Effector memory CD4-positive, alpha-beta T cell (primary cell): Measurements from ENCODE around the gene NCK2.

Experiments used
- DNase-seq, 3 donors: peaks; one replicate each; pipeline ENCODE4 v3.0.0-alpha.2; 2020
- H3K27ac ChIP-seq: 2 replicates; pipeline ENCODE4 v1.7.0; 2013; ENCODE audit warnings: mild to moderate bottlenecking, low read length, moderate library complexity; ENCODE audit not compliant: insufficient read depth, poor library complexity, severe bottlenecking
- H3K27me3 ChIP-seq: replicated peaks from 2 replicates; pipeline ENCODE4 v1.7.0; 2013; ENCODE audit warnings: mild to moderate bottlenecking, low read length; ENCODE audit not compliant: insufficient read depth, control insufficient read depth, poor library complexity, severe bottlenecking
- H3K36me3 ChIP-seq: 2 replicates; pipeline ENCODE4 v1.7.0; 2013; ENCODE audit warnings: mild to moderate bottlenecking, low read length, moderate library complexity; ENCODE audit not compliant: control insufficient read depth, insufficient read depth
- H3K4me1 ChIP-seq: 2 replicates; pipeline ENCODE4 v1.7.0; 2013; ENCODE audit warnings: low read length, mild to moderate bottlenecking; ENCODE audit not compliant: control insufficient read depth, insufficient read depth, poor library complexity, severe bottlenecking
- H3K4me3 ChIP-seq: 2 replicates; pipeline ENCODE4 v1.7.0; 2013; ENCODE audit warnings: low read length, low read depth, mild to moderate bottlenecking; ENCODE audit not compliant: insufficient read depth, poor library complexity, severe bottlenecking
- H3K9me3 ChIP-seq: 2 replicates; pipeline ENCODE4 v1.7.0; 2013; ENCODE audit warnings: mild to moderate bottlenecking, low read length, moderate library complexity; ENCODE audit not compliant: control insufficient read depth

Gene NCK2

GRCh38 chr2:105861200-105861599 is 116.5 kb downstream of the NCK2 start:
- DNase-seq: peak in 2 of 3 donors; percentile 17 to 20
- H3K36me3 ChIP-seq: peaks cover 10% of the 10 kb centered on the region
- no peak overlapping the region for H3K4me3 ChIP-seq
- peaks cover 68% of the 10 kb centered on the region for H3K4me1 ChIP-seq
- no peaks in the 10 kb centered on the region for H3K27me3 ChIP-seq
- H3K9me3 ChIP-seq: no peaks in the 10 kb centered on the region
- no peak overlapping the region for H3K27ac ChIP-seq

- Histone ChIP-seq H3K27me3 (no peaks in the 10 kb centered on the region), H3K4me1 (peaks cover 61% of the 10 kb centered on the region), H3K36me3 (peaks cover 10% of the 10 kb centered on the region), H3K4me3 (no peak overlapping the region), H3K9me3 (no peaks in the 10 kb centered on the region), H3K27ac (peak overlapping the region; percentile 59)
- no peak for DNase-seq
Observed at GRCh38 chr2:105862843-105863242, 118.1 kb downstream of the NCK2 start.

GRCh38 chr2:105864262-105864661 is 119.5 kb downstream of the NCK2 start:
- Histone ChIP-seq H3K27ac (peak overlapping the region; percentile 59), H3K4me3 (no peak overlapping the region), H3K4me1 (peaks cover 51% of the 10 kb centered on the region), H3K36me3 (peaks cover 11% of the 10 kb centered on the region), H3K27me3 (no peaks in the 10 kb centered on the region), H3K9me3 (no peaks in the 10 kb centered on the region)
- peak; percentile 20 to 32 (median 30) for DNase-seq

GRCh38 chr2:105865222-105865913 is 120.7 kb downstream of the NCK2 start:
- peaks cover 14% of the 10 kb centered on the region for H3K36me3 ChIP-seq
- H3K27me3 ChIP-seq: no peaks in the 10 kb centered on the region
- no peak overlapping the region for H3K4me3 ChIP-seq
- DNase-seq: no peak
- peak overlapping the region; percentile 59 for H3K27ac ChIP-seq
- no peaks in the 10 kb centered on the region for H3K9me3 ChIP-seq
- H3K4me1 ChIP-seq: peaks cover 51% of the 10 kb centered on the region

- Histone ChIP-seq H3K4me1 (peaks cover 43% of the 10 kb centered on the region), H3K27me3 (no peaks in the 10 kb centered on the region), H3K36me3 (peaks cover 14% of the 10 kb centered on the region), H3K9me3 (no peaks in the 10 kb centered on the region), H3K4me3 (no peak overlapping the region), H3K27ac (no peak overlapping the region)
- DNase-seq: no peak
Observed at GRCh38 chr2:105866216-105867185, 121.8 kb downstream of the NCK2 start.

GRCh38 chr2:105867587-105867986 is 122.9 kb downstream of the NCK2 start:
- H3K27ac ChIP-seq: no peak overlapping the region

GRCh38 chr2:105868060-105868459 is 123.3 kb downstream of the NCK2 start:
- DNase-seq: no peak
- peaks cover 57% of the 10 kb centered on the region for H3K4me1 ChIP-seq
- no peak overlapping the region for H3K4me3 ChIP-seq
- H3K27me3 ChIP-seq: no peaks in the 10 kb centered on the region
- peaks cover 9% of the 10 kb centered on the region for H3K36me3 ChIP-seq
- no peak overlapping the region for H3K27ac ChIP-seq
- H3K9me3 ChIP-seq: no peaks in the 10 kb centered on the region

More at GRCh38 chr2:105867587-105867986, 122.9 kb downstream of the NCK2 start:
- Histone ChIP-seq H3K27me3 (no peaks in the 10 kb centered on the region), H3K4me1 (peaks cover 54% of the 10 kb centered on the region), H3K36me3 (peaks cover 14% of the 10 kb centered on the region), H3K4me3 (no peak overlapping the region), H3K9me3 (no peaks in the 10 kb centered on the region)
- DNase-seq: no peak

- Histone ChIP-seq H3K27ac (no peak overlapping the region), H3K4me3 (no peak overlapping the region), H3K9me3 (no peaks in the 10 kb centered on the region), H3K36me3 (peaks cover 4% of the 10 kb centered on the region), H3K27me3 (no peaks in the 10 kb centered on the region), H3K4me1 (peaks cover 57% of the 10 kb centered on the region)
- DNase-seq: no peak
Observed at GRCh38 chr2:105869341-105869740, 124.6 kb downstream of the NCK2 start.

GRCh38 chr2:105870062-105870461 is 125.3 kb downstream of the NCK2 start:
- Histone ChIP-seq H3K4me3 (no peak overlapping the region), H3K27ac (peak overlapping the region; percentile 18), H3K27me3 (no peaks in the 10 kb centered on the region), H3K36me3 (peaks cover 4% of the 10 kb centered on the region), H3K9me3 (no peaks in the 10 kb centered on the region), H3K4me1 (peaks cover 61% of the 10 kb centered on the region)
- no peak for DNase-seq

- peaks cover 4% of the 10 kb centered on the region for H3K36me3 ChIP-seq
Observed at GRCh38 chr2:105870858-105871257, 126.1 kb downstream of the NCK2 start.

More at GRCh38 chr2:105870858-105871257, 126.1 kb downstream of the NCK2 start:
- Histone ChIP-seq H3K4me3 (no peak overlapping the region), H3K4me1 (peaks cover 66% of the 10 kb centered on the region), H3K9me3 (no peaks in the 10 kb centered on the region), H3K27ac (no peak overlapping the region), H3K27me3 (no peaks in the 10 kb centered on the region)
- DNase-seq: no peak
